ENCODE results near the gene PPP6R1.

The PPP6R1 gene

DNA sequence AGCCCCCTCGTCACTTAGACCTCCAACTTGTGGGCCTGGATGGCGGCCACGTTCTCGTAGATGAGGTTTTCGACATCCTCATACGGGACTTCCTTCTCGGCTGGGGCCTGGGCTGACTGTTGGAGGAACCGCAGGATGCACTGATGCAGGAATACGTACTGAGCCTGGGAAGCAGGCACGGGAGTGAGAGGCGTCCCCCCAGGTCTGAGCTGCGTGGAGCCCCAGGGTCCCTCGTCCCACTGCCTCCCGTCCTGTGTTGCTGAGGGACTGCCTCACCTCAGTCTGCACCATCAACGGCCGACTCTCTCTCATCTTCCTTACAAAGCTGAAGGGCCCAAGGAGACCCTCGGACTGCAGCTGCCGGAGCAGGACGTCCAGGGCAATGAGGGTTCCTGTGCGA is 77.1 kb downstream of the PPP6R1 start:
- no peak for DNase-seq (ENCODE audit: low spot score)

Data from CD4-positive, alpha-beta T cell treated with Interleukin-2 at 100 ng/mL for 4 hours (primary cell).